Measurements from ENCODE around the gene GRIK4.

The GRIK4 gene

DNA sequence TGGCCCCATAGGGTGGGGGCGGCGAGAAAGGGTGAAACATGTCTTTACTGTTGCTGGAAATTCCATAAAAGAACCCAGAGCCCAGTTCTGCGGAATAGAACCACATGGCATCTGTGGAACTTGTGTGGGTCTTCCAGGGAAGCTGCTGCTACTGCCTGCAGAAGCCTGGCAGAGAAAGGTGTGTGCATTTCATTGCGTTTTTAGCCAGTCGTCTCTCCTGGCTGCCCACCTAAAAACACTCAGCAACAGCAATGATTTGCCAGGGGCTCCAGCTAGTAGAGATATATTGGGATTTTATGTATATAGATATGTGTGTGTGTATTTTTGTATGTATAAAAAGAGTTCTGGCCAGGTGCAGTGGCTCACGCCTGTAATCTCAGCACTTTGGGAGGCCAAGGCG lies 385.1 kb downstream of the GRIK4 start:
- no peaks in the 10 kb centered on the region for H3K9me3 ChIP-seq (ENCODE audit: insufficient read depth, low read length)
- H3K9ac ChIP-seq (ENCODE audit: insufficient read length, low read depth) = no peak overlapping the region
- H3K4me1 ChIP-seq (ENCODE audit: insufficient read depth, insufficient read length) = peaks cover 5% of the 10 kb centered on the region
- no peaks in the 10 kb centered on the region for H3K27me3 ChIP-seq (ENCODE audit: insufficient read depth, insufficient read length)
- no peaks in the 10 kb centered on the region for H3K36me3 ChIP-seq (ENCODE audit: insufficient read depth, insufficient read length, low read length)
- DNase-seq (ENCODE audit: low read depth, low spot score) = no peak
- H3K4me3 ChIP-seq (ENCODE audit: insufficient read length, low read depth) = no peak overlapping the region
- TF ChIP-seq YY1 (IDR thresholded peaks at IDR 0.05; ENCODE audit: insufficient read depth, insufficient read length) (no peak), ZNF274 (IDR thresholded peaks at IDR 0.05; ENCODE audit: low read depth, low read length) (no peak), SUZ12 (IDR thresholded peaks at IDR 0.05; ENCODE audit: extremely low read depth, insufficient read depth, insufficient read length) (no peak)

DNA sequence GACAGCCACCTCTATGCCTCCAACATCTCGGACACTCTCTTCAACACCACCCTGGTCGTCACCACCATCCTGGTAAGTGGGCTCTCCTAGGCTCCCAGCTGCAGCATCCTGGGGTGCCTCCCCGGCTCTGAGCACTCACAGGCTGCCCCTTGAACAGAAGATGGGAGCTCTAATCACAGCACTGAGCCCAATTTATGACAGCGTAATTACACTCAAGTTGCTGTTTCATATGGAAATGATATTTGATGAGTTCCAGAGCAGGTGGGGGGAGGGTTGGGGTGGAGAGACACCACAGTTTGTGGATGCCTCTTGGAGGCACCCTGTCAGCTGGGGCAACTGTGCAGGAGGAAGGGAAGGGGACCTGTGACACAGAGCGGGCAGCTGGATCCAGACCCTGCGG lies 387.0 kb downstream of the GRIK4 start:
- H3K36me3 ChIP-seq (ENCODE audit: insufficient read depth, insufficient read length, low read length) = no peaks in the 10 kb centered on the region
- H3K4me1 ChIP-seq (ENCODE audit: insufficient read depth, insufficient read length) = peaks cover 5% of the 10 kb centered on the region
- DNase-seq (ENCODE audit: low read depth, low spot score) = no peak
- H3K27me3 ChIP-seq (ENCODE audit: insufficient read depth, insufficient read length) = no peaks in the 10 kb centered on the region
- no peak overlapping the region for H3K4me3 ChIP-seq (ENCODE audit: insufficient read length, low read depth)
- no peaks in the 10 kb centered on the region for H3K9me3 ChIP-seq (ENCODE audit: insufficient read depth, low read length)
- H3K9ac ChIP-seq (ENCODE audit: insufficient read length, low read depth) = no peak overlapping the region
- TF ChIP-seq ZNF274 (IDR thresholded peaks at IDR 0.05; ENCODE audit: low read depth, low read length) (no peak), SUZ12 (IDR thresholded peaks at IDR 0.05; ENCODE audit: extremely low read depth, insufficient read depth, insufficient read length) (no peak), YY1 (IDR thresholded peaks at IDR 0.05; ENCODE audit: insufficient read depth, insufficient read length) (no peak)

- Histone ChIP-seq H3K27me3 (ENCODE audit: insufficient read depth, insufficient read length) (no peaks in the 10 kb centered on the region), H3K4me1 (ENCODE audit: insufficient read depth, insufficient read length) (peaks cover 7% of the 10 kb centered on the region), H3K36me3 (ENCODE audit: insufficient read depth, insufficient read length, low read length) (no peaks in the 10 kb centered on the region), H3K4me3 (ENCODE audit: insufficient read length, low read depth) (no peak overlapping the region), H3K9ac (ENCODE audit: insufficient read length, low read depth) (no peak overlapping the region), H3K9me3 (ENCODE audit: insufficient read depth, low read length) (no peaks in the 10 kb centered on the region)
- DNase-seq (ENCODE audit: low read depth, low spot score) = no peak
- TF ChIP-seq SUZ12 (IDR thresholded peaks at IDR 0.05; ENCODE audit: extremely low read depth, insufficient read depth, insufficient read length) = no peak
- no peak for TF ChIP-seq ZNF274 (IDR thresholded peaks at IDR 0.05; ENCODE audit: low read depth, low read length)
- no peak for TF ChIP-seq YY1 (IDR thresholded peaks at IDR 0.05; ENCODE audit: insufficient read depth, insufficient read length)
These were observed 388.2 kb downstream of the GRIK4 start for GRCh38 chr11:120899720-120900119.

GRCh38 chr11:120900643-120901042 lies 389.1 kb downstream of the GRIK4 start:
- Histone ChIP-seq H3K4me1 (ENCODE audit: insufficient read depth, insufficient read length) (peaks cover 7% of the 10 kb centered on the region), H3K9me3 (ENCODE audit: insufficient read depth, low read length) (no peaks in the 10 kb centered on the region), H3K27me3 (ENCODE audit: insufficient read depth, insufficient read length) (no peaks in the 10 kb centered on the region), H3K36me3 (ENCODE audit: insufficient read depth, insufficient read length, low read length) (no peaks in the 10 kb centered on the region), H3K4me3 (ENCODE audit: insufficient read length, low read depth) (no peak overlapping the region), H3K9ac (ENCODE audit: insufficient read length, low read depth) (no peak overlapping the region)
- no peak for TF ChIP-seq YY1 (IDR thresholded peaks at IDR 0.05; ENCODE audit: insufficient read depth, insufficient read length)
- TF ChIP-seq SUZ12 (IDR thresholded peaks at IDR 0.05; ENCODE audit: extremely low read depth, insufficient read depth, insufficient read length) = no peak
- no peak for DNase-seq (ENCODE audit: low read depth, low spot score)

DNA sequence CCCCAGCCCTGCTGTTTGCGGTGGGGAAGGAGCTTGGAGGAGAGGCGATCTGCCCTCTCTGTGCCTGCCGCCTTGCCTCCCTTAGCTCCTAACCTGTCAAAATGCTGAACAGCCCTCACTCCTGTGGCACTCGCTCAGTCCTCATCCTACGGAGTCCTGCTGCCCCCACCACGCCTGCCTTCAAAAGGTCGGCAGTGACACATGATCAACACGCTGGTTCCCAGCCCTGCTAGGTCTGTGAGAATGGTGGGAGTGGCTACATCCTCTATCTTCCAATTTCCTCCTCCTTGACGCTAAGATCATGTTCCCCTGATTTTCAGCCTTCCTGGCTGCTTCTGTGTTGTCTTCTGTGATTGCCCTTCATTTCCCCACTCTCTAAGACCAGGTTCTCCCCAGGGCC lies 392.1 kb downstream of the GRIK4 start:
- H3K4me1 ChIP-seq (ENCODE audit: insufficient read depth, insufficient read length) = peaks cover 2% of the 10 kb centered on the region
- H3K36me3 ChIP-seq (ENCODE audit: insufficient read depth, insufficient read length, low read length) = no peaks in the 10 kb centered on the region
- no peak overlapping the region for H3K9ac ChIP-seq (ENCODE audit: insufficient read length, low read depth)
- H3K9me3 ChIP-seq (ENCODE audit: insufficient read depth, low read length) = no peaks in the 10 kb centered on the region
- TF ChIP-seq ZNF274 (IDR thresholded peaks at IDR 0.05; ENCODE audit: low read depth, low read length) (no peak), SUZ12 (IDR thresholded peaks at IDR 0.05; ENCODE audit: extremely low read depth, insufficient read depth, insufficient read length) (no peak), YY1 (IDR thresholded peaks at IDR 0.05; ENCODE audit: insufficient read depth, insufficient read length) (no peak)
- no peak for DNase-seq (ENCODE audit: low read depth, low spot score)
- H3K4me3 ChIP-seq (ENCODE audit: insufficient read length, low read depth) = no peak overlapping the region
- H3K27me3 ChIP-seq (ENCODE audit: insufficient read depth, insufficient read length) = no peaks in the 10 kb centered on the region

- Histone ChIP-seq H3K4me1 (ENCODE audit: insufficient read depth, insufficient read length) (peaks cover 1% of the 10 kb centered on the region), H3K27me3 (ENCODE audit: insufficient read depth, insufficient read length) (no peaks in the 10 kb centered on the region), H3K36me3 (ENCODE audit: insufficient read depth, insufficient read length, low read length) (no peaks in the 10 kb centered on the region), H3K4me3 (ENCODE audit: insufficient read length, low read depth) (no peak overlapping the region), H3K9ac (ENCODE audit: insufficient read length, low read depth) (no peak overlapping the region), H3K9me3 (ENCODE audit: insufficient read depth, low read length) (no peaks in the 10 kb centered on the region)
- DNase-seq (ENCODE audit: low read depth, low spot score) = no peak
- TF ChIP-seq ZNF274 (IDR thresholded peaks at IDR 0.05; ENCODE audit: low read depth, low read length) (no peak), YY1 (IDR thresholded peaks at IDR 0.05; ENCODE audit: insufficient read depth, insufficient read length) (no peak), SUZ12 (IDR thresholded peaks at IDR 0.05; ENCODE audit: extremely low read depth, insufficient read depth, insufficient read length) (no peak)
These were observed 392.6 kb downstream of the GRIK4 start for GRCh38 chr11:120904116-120904515.

DNA sequence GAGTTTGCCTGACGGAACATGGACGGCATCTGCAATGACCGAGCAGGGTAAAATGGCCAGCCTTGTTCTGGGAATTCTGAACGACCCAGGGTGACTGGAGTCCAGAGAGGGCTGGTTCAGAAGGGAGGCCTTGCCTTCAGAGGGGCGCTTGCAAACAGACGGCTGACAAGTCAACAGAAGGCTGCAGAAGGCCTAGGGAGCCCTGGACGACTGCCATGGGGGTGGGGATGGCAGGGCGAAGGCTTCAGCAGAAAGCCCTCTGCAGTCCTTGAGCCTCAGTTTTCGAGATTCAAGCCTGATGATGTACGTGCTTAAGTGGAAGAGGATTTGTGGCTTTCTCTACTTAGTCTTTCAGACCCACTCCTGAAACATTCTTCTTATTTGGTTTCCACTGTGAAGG lies 395.2 kb downstream of the GRIK4 start:
- H3K9ac ChIP-seq (ENCODE audit: insufficient read length, low read depth) = no peak overlapping the region
- no peak overlapping the region for H3K4me3 ChIP-seq (ENCODE audit: insufficient read length, low read depth)
- H3K9me3 ChIP-seq (ENCODE audit: insufficient read depth, low read length) = no peaks in the 10 kb centered on the region
- no peaks in the 10 kb centered on the region for H3K27me3 ChIP-seq (ENCODE audit: insufficient read depth, insufficient read length)
- peaks cover 1% of the 10 kb centered on the region for H3K4me1 ChIP-seq (ENCODE audit: insufficient read depth, insufficient read length)
- TF ChIP-seq SUZ12 (IDR thresholded peaks at IDR 0.05; ENCODE audit: extremely low read depth, insufficient read depth, insufficient read length) (no peak), ZNF274 (IDR thresholded peaks at IDR 0.05; ENCODE audit: low read depth, low read length) (no peak), YY1 (IDR thresholded peaks at IDR 0.05; ENCODE audit: insufficient read depth, insufficient read length) (no peak)
- H3K36me3 ChIP-seq (ENCODE audit: insufficient read depth, insufficient read length, low read length) = no peaks in the 10 kb centered on the region
- no peak for DNase-seq (ENCODE audit: low read depth, low spot score)

GRCh38 chr11:120907971-120908370 lies 396.4 kb downstream of the GRIK4 start:
- H3K4me3 ChIP-seq (ENCODE audit: insufficient read length, low read depth) = no peak overlapping the region
- no peak overlapping the region for H3K9ac ChIP-seq (ENCODE audit: insufficient read length, low read depth)
- H3K4me1 ChIP-seq (ENCODE audit: insufficient read depth, insufficient read length) = peaks cover 1% of the 10 kb centered on the region
- H3K36me3 ChIP-seq (ENCODE audit: insufficient read depth, insufficient read length, low read length) = no peaks in the 10 kb centered on the region
- H3K27me3 ChIP-seq (ENCODE audit: insufficient read depth, insufficient read length) = no peaks in the 10 kb centered on the region
- DNase-seq (ENCODE audit: low read depth, low spot score) = no peak
- no peaks in the 10 kb centered on the region for H3K9me3 ChIP-seq (ENCODE audit: insufficient read depth, low read length)
- no peak for TF ChIP-seq SUZ12 (IDR thresholded peaks at IDR 0.05; ENCODE audit: extremely low read depth, insufficient read depth, insufficient read length)
- no peak for TF ChIP-seq YY1 (IDR thresholded peaks at IDR 0.05; ENCODE audit: insufficient read depth, insufficient read length)
- TF ChIP-seq ZNF274 (IDR thresholded peaks at IDR 0.05; ENCODE audit: low read depth, low read length) = no peak

Data from NT2/D1 (cell line).